GM23338 (cell line): ENCODE data around the gene MYF6. TPM values are rescaled to one million over a fixed set of nuclear protein-coding genes. Genes with fewer than 3 reads are reported as not detected.

Experiments
- ATAC-seq: fragments of 200-7000 bp; cut with Tn5 transposase; 3 replicates; pipeline ENCODE4 v1.9.1; 2020
- DNase-seq: peaks from one replicate; pipeline ENCODE4 v3.0.0-alpha.2; 2015; ENCODE audit warnings: low spot score
- H2AFZ ChIP-seq: fragments of 200-600 bp; sonication (generic); 2 replicates; pipeline ENCODE4 v1.8.0; 2016; ENCODE audit warnings: antibody characterized with exemption, mild to moderate bottlenecking, moderate library complexity
- H3F3A ChIP-seq: fragments of 200-600 bp; sonication (generic); replicated peaks from 2 replicates; pipeline ENCODE4 v1.8.0; 2017; ENCODE audit warnings: antibody characterized with exemption, mixed run types, low read depth
- H3K27ac ChIP-seq: fragments of 200-600 bp; sonication (generic); 2 replicates; pipeline ENCODE4 v1.6.1; 2016; ENCODE audit warnings: low read depth
- H3K27me3 ChIP-seq: fragments of 200-600 bp; sonication (generic); 2 replicates; pipeline ENCODE4 v1.8.0; 2016; ENCODE audit warnings: mild to moderate bottlenecking, mixed run types, moderate library complexity; ENCODE audit not compliant: insufficient read depth
- H3K36me3 ChIP-seq: fragments of 200-600 bp; sonication (generic); 2 replicates; pipeline ENCODE4 v1.8.0; 2016; ENCODE audit warnings: mild to moderate bottlenecking; ENCODE audit not compliant: insufficient read depth
- H3K4me1 ChIP-seq: fragments of 200-600 bp; sonication (generic); 2 replicates; pipeline ENCODE4 v1.8.0; 2016; ENCODE audit warnings: mild to moderate bottlenecking, moderate library complexity; ENCODE audit not compliant: insufficient read depth
- H3K4me2 ChIP-seq: fragments of 200-600 bp; sonication (generic); 2 replicates; pipeline ENCODE4 v1.7.1; 2017; ENCODE audit warnings: mixed run types
- H3K4me3 ChIP-seq: fragments of 200-600 bp; sonication (generic); 2 replicates; pipeline ENCODE4 v1.6.1; 2016; ENCODE audit warnings: mixed run types
- H3K79me2 ChIP-seq: fragments of 200-600 bp; sonication (generic); replicated peaks from 2 replicates; pipeline ENCODE4 v1.8.0; 2017; ENCODE audit warnings: mild to moderate bottlenecking; ENCODE audit not compliant: insufficient read depth
- H3K9me2 ChIP-seq: fragments of 200-600 bp; sonication (generic); 2 replicates; pipeline ENCODE4 v1.8.0; 2017; ENCODE audit not compliant: insufficient read depth
- H4K20me1 ChIP-seq: fragments of 200-600 bp; sonication (generic); replicated peaks from 2 replicates; pipeline ENCODE4 v1.8.0; 2017; ENCODE audit warnings: mild to moderate bottlenecking; ENCODE audit not compliant: insufficient read depth
- H3K27ac Mint-ChIP-seq: 2 replicates; pipeline ENCODE4 v1.8.0; 2020; ENCODE audit warnings: inconsistent platforms, mild to moderate bottlenecking, moderate library complexity, mixed read lengths
- H3K27me3 Mint-ChIP-seq: 3 replicates; pipeline ENCODE4 v1.8.0; 2022; ENCODE audit warnings: low read depth, mild to moderate bottlenecking, moderate library complexity, mixed read lengths, inconsistent platforms; ENCODE audit not compliant: insufficient read depth, poor library complexity
- H3K36me3 Mint-ChIP-seq: 3 replicates; pipeline ENCODE4 v1.8.0; 2021; ENCODE audit warnings: low read depth, mild to moderate bottlenecking, inconsistent platforms, moderate library complexity, mixed read lengths
- H3K4me1 Mint-ChIP-seq: 3 replicates; pipeline ENCODE4 v1.8.0; 2020; ENCODE audit warnings: mild to moderate bottlenecking, inconsistent platforms, mixed read lengths
- H3K4me3 Mint-ChIP-seq: 3 replicates; pipeline ENCODE4 v1.8.0; 2021; ENCODE audit warnings: moderate library complexity, mild to moderate bottlenecking, inconsistent platforms, mixed read lengths
- H3K9me3 Mint-ChIP-seq: 3 replicates; pipeline ENCODE4 v1.8.0; 2020; ENCODE audit warnings: moderate library complexity, mild to moderate bottlenecking, inconsistent platforms, mixed read lengths
- CREB1 ChIP-seq: fragments of 250-450 bp; sonication (Bioruptor Pico); IDR thresholded peaks from 2 replicates; pipeline ENCODE4 v1.5.0; 2020; ENCODE audit warnings: low read depth, mild to moderate bottlenecking, moderate library complexity
- CTCF ChIP-seq, 2 experiments: fragments of 200-600 bp in 1 of 2; sonication (generic) in 1 of 2; conservative IDR thresholded peaks; 2 replicates each; pipeline versions ENCODE4 v1.5.1 to v1.6.1; 2016 to 2017; ENCODE audit warnings: antibody characterized with exemption in 2 of 2, low read depth in 2 of 2, mild to moderate bottlenecking in 2 of 2, moderate library complexity in 1 of 2
- ETS1 ChIP-seq: IDR thresholded peaks from 2 replicates; pipeline ENCODE4 v1.6.1; 2016; ENCODE audit warnings: antibody characterized with exemption
- EZH2 ChIP-seq: fragments of 200-600 bp; sonication (generic); IDR thresholded peaks from one replicate; pipeline ENCODE4 v1.8.0; 2017; ENCODE audit warnings: antibody characterized with exemption, mild to moderate bottlenecking, low read depth; ENCODE audit not compliant: unreplicated experiment
- EZH2phosphoT487 ChIP-seq: fragments of 200-600 bp; sonication (generic); IDR thresholded peaks from one replicate; pipeline ENCODE4 v1.8.1; 2018; ENCODE audit warnings: antibody characterized with exemption; ENCODE audit not compliant: unreplicated experiment
- JUNB ChIP-seq: IDR thresholded peaks from one replicate; pipeline ENCODE4 v1.6.1; 2016; ENCODE audit warnings: antibody characterized with exemption; ENCODE audit not compliant: unreplicated experiment
- NANOG ChIP-seq: IDR thresholded peaks from 2 replicates; pipeline ENCODE4 v1.6.1; 2016; ENCODE audit warnings: antibody characterized with exemption, borderline replicate concordance
- POLR2AphosphoS5 ChIP-seq: IDR thresholded peaks from 2 replicates; pipeline ENCODE4 v1.6.1; 2016; ENCODE audit warnings: antibody characterized with exemption, low read depth
- REST ChIP-seq: IDR thresholded peaks from one replicate; pipeline ENCODE4 v1.6.1; 2018; ENCODE audit warnings: antibody characterized with exemption; ENCODE audit not compliant: unreplicated experiment
- STAT1 ChIP-seq: IDR thresholded peaks from one replicate; pipeline ENCODE4 v1.6.1; 2016; ENCODE audit warnings: antibody characterized with exemption; ENCODE audit not compliant: unreplicated experiment
- ZNF114 ChIP-seq: fragments of 250-450 bp; sonication (Bioruptor Pico); IDR thresholded peaks from 2 replicates; pipeline ENCODE4 v1.5.0; 2020; ENCODE audit warnings: mild to moderate bottlenecking, moderate library complexity
- ZNF331 ChIP-seq: fragments of 250-450 bp; sonication (Bioruptor Pico); IDR thresholded peaks from 2 replicates; pipeline ENCODE4 v1.5.0; 2020; ENCODE audit warnings: low read depth, mild to moderate bottlenecking, moderate library complexity
- polyA plus RNA-seq: library from polyadenylated mRNA; unstranded; fragments of >200 nt; fragmentation: Nextera tagmentation; extraction: Ambion mirVana; gene quantifications from 2 replicates; pipeline ENCODE4 v1.2.1, GENCODE V29; 2016
- total RNA-seq: library from RNA; depleted of rRNA; stranded (reverse); fragments of >200 nt; shearing (Covaris generic); gene quantifications from 2 replicates; pipeline ENCODE4 v1.2.3, GENCODE V29; 2014
- TF ChIP-seq, protein P1 (sequence below): fragments of 250-450 bp; sonication (Bioruptor Pico); IDR thresholded peaks from 2 replicates; pipeline ENCODE4 v1.5.0; 2020; ENCODE audit warnings: mild to moderate bottlenecking, moderate library complexity

Gene MYF6
- total and polyA plus RNA-seq, 2 experiments from 2014 or later, result not detected

GRCh38 chr12:80684077-80684495 lies 23.3 kb upstream of the MYF6 start:
- Histone ChIP-seq H3K27me3 (no peaks in the 10 kb centered on the region), H3F3A (no peaks in the 10 kb centered on the region), H3K4me3 (peak overlapping the region; percentile 32), H4K20me1 (no peaks in the 10 kb centered on the region), H2AFZ (no peak overlapping the region), H3K9me2 (no peaks in the 10 kb centered on the region), H3K27ac (peak overlapping the region; percentile 86), H3K79me2 (no peaks in the 10 kb centered on the region), H3K4me1 (peaks cover 14% of the 10 kb centered on the region; the same call in 1 of the 2 replicates), H3K4me2 (peak overlapping the region; percentile 70), H3K36me3 (no peaks in the 10 kb centered on the region)
- peak overlapping the region; percentile 58 for H3K4me3 Mint-ChIP-seq
- peak overlapping the region; percentile 93 for H3K27ac Mint-ChIP-seq
- DNase-seq, result peak; percentile 93
- peaks cover 4% of the 10 kb centered on the region; the same call in 2 of the 3 replicates for H3K36me3 Mint-ChIP-seq
- ATAC-seq, result peak; percentile 100
- H3K27me3 Mint-ChIP-seq, result no peaks in the 10 kb centered on the region
- no peaks in the 10 kb centered on the region for H3K9me3 Mint-ChIP-seq
- H3K4me1 Mint-ChIP-seq, result peaks cover 24% of the 10 kb centered on the region
- TF ChIP-seq CTCF (conservative IDR thresholded peaks at IDR 0.05; ENCODE audit: low read depth in 2 of 2), result no peak
- peak; percentile 35; the same call in 1 of the 2 replicates for TF ChIP-seq NANOG
- no peak for TF ChIP-seq ZNF331 (CRISPR knock-in tag)
- no peak for TF ChIP-seq ZNF114
- no peak for TF ChIP-seq ETS1
- TF ChIP-seq POLR2AphosphoS5, result 0 out of 2 replicates have a peak, but pooled peaks have one; percentile 33
- TF ChIP-seq EZH2phosphoT487, result no peak
- no peak for TF ChIP-seq JUNB
- TF ChIP-seq CREB1 (CRISPR knock-in tag), result peak; percentile 75
- TF ChIP-seq EZH2, result no peak
- TF ChIP-seq, protein P1, sequence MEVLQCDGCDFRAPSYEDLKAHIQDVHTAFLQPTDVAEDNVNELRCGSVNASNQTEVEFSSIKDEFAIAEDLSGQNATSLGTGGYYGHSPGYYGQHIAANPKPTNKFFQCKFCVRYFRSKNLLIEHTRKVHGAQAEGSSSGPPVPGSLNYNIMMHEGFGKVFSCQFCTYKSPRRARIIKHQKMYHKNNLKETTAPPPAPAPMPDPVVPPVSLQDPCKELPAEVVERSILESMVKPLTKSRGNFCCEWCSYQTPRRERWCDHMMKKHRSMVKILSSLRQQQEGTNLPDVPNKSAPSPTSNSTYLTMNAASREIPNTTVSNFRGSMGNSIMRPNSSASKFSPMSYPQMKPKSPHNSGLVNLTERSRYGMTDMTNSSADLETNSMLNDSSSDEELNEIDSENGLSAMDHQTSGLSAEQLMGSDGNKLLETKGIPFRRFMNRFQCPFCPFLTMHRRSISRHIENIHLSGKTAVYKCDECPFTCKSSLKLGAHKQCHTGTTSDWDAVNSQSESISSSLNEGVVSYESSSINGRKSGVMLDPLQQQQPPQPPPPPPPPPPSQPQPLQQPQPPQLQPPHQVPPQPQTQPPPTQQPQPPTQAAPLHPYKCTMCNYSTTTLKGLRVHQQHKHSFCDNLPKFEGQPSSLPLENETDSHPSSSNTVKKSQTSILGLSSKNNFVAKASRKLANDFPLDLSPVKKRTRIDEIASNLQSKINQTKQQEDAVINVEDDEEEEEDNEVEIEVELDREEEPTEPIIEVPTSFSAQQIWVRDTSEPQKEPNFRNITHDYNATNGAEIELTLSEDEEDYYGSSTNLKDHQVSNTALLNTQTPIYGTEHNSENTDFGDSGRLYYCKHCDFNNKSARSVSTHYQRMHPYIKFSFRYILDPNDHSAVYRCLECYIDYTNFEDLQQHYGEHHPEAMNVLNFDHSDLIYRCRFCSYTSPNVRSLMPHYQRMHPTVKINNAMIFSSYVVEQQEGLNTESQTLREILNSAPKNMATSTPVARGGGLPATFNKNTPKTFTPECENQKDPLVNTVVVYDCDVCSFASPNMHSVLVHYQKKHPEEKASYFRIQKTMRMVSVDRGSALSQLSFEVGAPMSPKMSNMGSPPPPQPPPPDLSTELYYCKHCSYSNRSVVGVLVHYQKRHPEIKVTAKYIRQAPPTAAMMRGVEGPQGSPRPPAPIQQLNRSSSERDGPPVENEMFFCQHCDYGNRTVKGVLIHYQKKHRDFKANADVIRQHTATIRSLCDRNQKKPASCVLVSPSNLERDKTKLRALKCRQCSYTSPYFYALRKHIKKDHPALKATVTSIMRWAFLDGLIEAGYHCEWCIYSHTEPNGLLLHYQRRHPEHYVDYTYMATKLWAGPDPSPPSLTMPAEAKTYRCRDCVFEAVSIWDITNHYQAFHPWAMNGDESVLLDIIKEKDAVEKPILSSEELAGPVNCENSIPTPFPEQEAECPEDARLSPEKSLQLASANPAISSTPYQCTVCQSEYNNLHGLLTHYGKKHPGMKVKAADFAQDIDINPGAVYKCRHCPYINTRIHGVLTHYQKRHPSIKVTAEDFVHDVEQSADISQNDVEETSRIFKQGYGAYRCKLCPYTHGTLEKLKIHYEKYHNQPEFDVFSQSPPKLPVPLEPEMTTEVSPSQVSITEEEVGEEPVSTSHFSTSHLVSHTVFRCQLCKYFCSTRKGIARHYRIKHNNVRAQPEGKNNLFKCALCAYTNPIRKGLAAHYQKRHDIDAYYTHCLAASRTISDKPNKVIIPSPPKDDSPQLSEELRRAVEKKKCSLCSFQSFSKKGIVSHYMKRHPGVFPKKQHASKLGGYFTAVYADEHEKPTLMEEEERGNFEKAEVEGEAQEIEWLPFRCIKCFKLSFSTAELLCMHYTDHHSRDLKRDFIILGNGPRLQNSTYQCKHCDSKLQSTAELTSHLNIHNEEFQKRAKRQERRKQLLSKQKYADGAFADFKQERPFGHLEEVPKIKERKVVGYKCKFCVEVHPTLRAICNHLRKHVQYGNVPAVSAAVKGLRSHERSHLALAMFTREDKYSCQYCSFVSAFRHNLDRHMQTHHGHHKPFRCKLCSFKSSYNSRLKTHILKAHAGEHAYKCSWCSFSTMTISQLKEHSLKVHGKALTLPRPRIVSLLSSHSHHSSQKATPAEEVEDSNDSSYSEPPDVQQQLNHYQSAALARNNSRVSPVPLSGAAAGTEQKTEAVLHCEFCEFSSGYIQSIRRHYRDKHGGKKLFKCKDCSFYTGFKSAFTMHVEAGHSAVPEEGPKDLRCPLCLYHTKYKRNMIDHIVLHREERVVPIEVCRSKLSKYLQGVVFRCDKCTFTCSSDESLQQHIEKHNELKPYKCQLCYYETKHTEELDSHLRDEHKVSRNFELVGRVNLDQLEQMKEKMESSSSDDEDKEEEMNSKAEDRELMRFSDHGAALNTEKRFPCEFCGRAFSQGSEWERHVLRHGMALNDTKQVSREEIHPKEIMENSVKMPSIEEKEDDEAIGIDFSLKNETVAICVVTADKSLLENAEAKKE, result no peak; the same call in 1 of the 2 replicates
- no peak for TF ChIP-seq REST
- TF ChIP-seq STAT1, result no peak
